ENCODE results near the gene PML.
"Not testable (repeated sequence)": the region's sequence is repeated elsewhere in the genome, so short reads cannot be mapped to it uniquely, and the experiment has no call there.

The PML gene

GRCh38 chr15:74041777-74042435 is 47.4 kb downstream of the PML start:
- DNase-seq = no peak

- no peak for DNase-seq
These were observed 48.3 kb downstream of the PML start for GRCh38 chr15:74042603-74043424.

GRCh38 chr15:74043425-74044266 is 49.1 kb downstream of the PML start:
- DNase-seq = no peak

- DNase-seq = no peak
These were observed 50.0 kb downstream of the PML start for GRCh38 chr15:74044267-74045110.

GRCh38 chr15:74045184-74045583 is 50.7 kb downstream of the PML start:
- DNase-seq = no peak

- DNase-seq = no peak
These were observed 51.2 kb downstream of the PML start for GRCh38 chr15:74045636-74046274.

- no peak for DNase-seq
These were observed 51.8 kb downstream of the PML start for GRCh38 chr15:74046275-74046674.

GRCh38 chr15:74050127-74050526 is 55.6 kb downstream of the PML start:
- peak; percentile 8 to 36 for DNase-seq

GRCh38 chr15:74050556-74051234 is 56.2 kb downstream of the PML start:
- DNase-seq = no peak

- not testable (repeated sequence) for DNase-seq
These were observed 58.0 kb downstream of the PML start for GRCh38 chr15:74052271-74053260.

- DNase-seq = no peak
These were observed 59.0 kb downstream of the PML start for GRCh38 chr15:74053517-74053916.

- DNase-seq = peak; percentile 47 to 57
These were observed 59.5 kb downstream of the PML start for GRCh38 chr15:74053941-74054529.

GRCh38 chr15:74055804-74056203 is 61.3 kb downstream of the PML start:
- no peak for DNase-seq

- not testable (repeated sequence) for DNase-seq
These were observed 61.8 kb downstream of the PML start for GRCh38 chr15:74056330-74056729.

GRCh38 chr15:74059050-74059833 is 64.7 kb downstream of the PML start:
- DNase-seq = not testable (repeated sequence)

GRCh38 chr15:74060251-74060650 is 65.7 kb downstream of the PML start:
- DNase-seq = no peak

- DNase-seq = no peak
These were observed 67.7 kb downstream of the PML start for GRCh38 chr15:74062236-74062635.

GRCh38 chr15:74062671-74063070 is 68.2 kb downstream of the PML start:
- DNase-seq = no peak

Measured in NCI-H187 (cell line).